NCI-H1694 (cell line): Measurements from ENCODE around the gene CCL11.

Source experiments
- DNase-seq: peaks from one replicate; lab custom pipeline; 2025; lab: John Stamatoyannopoulos, UW

CCL11 gene

DNA sequence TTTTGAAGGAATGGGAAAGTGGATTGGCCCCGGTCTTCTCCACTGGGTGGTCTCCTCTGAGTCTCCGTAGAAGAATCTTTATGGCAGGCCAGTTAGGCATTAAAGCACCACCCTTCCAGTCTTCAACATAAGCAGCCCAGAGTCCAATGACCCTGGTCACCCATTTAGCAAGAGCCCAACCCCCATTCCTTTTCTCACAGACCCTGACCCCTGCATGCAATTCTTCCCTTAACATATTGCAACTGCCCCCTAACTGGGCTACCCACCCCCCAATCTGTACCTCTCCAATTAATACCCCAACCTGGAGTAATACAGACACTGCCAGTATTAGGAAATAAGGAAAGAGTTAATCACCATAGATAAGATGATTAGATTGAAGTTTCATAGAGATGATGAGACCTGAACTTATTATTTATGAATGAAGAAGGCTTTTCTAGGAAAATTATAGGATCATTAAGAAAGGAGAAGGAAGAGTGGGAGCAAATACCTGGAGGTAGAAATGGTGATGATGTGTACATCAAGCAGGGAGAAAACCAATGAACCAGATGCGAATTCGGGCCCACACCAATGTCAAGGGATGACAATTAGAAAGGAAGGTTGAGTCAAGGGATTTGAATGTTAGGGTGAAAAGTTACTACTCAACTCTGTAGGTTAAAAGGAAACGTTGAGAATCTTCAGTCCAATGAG lies 28.1 kb upstream of the CCL11 start:
- no peak for DNase-seq

- no peak for DNase-seq
These were observed 27.6 kb upstream of the CCL11 start for GRCh38 chr17:34257986-34258326.

DNA sequence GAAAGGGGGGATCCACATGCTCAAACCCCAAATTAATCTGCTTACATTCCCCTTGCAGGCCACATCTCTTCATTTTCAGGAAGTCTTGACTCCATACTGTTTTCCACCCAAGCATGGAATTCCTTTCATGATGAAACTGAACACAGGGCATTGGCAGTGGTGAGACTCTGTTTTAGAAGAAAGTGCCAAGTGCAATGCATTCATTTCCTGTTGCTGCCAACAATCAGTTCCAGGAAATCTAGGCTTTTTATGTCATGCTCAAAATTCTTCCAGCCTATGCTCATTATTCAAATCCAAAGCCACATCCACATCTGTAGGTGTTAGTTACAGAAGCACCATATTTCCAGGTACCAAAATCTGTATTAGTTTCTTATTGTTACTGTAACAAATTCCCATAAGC lies 26.4 kb upstream of the CCL11 start:
- no peak for DNase-seq

GRCh38 chr17:34260861-34261260 lies 24.7 kb upstream of the CCL11 start:
- no peak for DNase-seq

DNA sequence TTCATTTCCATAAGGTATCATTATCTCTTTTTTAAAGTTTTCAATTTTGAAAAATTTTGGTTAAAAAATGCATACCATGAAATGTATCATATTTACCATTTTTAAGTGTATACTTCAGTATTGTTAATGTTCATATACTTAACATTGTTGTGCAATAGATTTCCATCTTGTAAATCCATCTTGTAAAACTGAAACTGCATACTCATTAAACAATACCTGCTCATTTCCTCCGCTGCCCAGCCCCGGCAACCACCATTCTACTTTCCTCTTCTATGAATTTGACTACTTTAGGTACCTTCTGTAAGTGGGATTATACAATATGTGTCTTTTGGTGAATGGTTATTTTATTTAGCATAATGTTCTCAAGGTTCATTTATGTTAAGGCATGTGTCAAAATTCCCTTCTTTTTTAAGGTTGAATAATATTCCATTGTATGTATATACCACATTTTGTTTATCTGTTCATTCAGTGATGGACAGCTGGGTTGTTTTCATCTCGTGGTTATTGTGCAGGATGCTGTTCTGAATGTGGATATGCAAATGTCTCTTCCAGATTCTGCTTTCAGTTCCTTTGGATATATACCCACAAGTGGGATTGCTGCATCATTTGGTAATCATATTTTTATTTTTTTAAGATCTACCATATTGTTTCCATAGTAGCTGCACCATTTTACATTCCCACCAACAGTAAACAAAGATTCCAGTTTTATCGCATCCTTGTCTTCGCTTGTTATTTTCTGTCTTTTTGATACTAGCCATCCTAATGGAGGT lies 23.8 kb upstream of the CCL11 start:
- no peak for DNase-seq

DNA sequence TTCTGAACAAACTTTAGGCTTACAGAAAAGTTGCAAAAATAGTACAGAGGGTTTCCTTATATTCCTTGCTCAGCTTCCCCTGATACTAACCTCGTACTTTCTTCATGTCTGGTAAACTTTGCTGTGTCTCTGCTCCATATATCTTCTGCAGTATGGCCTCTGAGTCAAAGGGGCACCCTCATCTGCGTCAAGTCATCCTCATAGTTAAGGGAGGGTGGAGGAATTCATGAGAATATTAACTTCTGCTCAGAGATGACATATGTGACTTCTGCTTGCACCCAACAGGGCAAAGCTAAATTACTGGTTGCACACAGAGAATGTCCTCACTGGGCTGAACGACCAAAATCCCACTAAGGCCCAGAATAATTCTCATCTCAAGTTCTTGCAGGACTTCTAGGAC lies 19.8 kb upstream of the CCL11 start:
- no peak for DNase-seq

DNA sequence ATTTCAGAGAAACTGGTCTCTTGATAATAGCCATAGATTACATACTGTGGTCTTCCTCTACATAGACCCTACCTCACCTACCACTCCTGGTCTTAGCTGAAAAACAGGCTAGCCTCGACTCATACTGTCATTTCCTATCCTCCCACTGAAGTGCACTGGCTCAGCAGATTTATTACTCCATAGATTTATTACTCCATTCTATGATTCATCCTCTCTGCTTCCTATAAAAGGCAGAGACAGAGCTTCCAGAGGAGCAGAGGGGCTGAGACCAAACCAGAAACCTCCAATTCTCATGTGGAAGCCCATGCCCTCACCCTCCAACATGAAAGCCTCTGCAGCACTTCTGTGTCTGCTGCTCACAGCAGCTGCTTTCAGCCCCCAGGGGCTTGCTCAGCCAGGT lies 15.6 kb upstream of the CCL11 start, which contains the start of gene CCL7:
Gene CCL7 (plus strand): TSS at position 253 of the 400 bp plus-strand sequence. CDS start 70 bp downstream, at position 323.
- DNase-seq: no peak

DNA sequence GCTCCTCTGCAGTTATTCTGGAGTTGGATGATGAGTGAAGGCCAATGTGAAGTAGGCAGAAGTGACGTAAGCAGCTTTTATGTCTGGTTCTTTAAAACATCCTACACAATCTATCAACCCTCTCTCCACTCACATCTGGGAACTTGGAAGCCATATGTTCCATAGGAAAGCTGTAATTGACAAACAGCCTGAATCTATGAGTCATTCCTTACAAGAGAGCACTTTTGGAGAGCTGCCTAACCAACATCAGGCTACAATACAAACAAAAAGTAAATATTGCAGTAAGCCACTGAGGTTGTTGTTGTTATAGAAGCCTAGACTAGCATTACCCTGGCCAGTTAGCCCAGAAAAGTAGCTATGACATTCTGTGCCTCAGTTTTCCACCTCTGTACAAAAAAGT lies 9.7 kb upstream of the CCL11 start:
- no peak for DNase-seq

DNA sequence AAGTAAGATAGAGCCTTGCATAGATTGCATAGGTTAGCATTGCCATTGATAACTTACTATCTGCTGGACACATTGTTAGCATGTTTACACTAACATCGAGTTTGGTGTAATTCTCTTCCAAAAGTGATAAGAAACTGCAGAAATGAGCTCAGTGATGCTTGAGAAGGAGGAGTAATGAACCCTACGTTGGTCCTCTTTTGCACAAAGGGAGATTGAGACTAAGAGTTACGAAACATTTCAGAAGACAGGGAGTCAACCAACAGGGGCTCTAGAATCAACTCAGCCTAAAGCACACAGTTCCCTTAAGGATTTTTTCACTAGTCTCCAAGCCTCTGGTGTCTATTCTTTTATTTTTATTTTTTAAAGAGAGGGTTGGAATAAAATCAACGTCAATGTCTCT lies 8.7 kb upstream of the CCL11 start:
- DNase-seq: no peak

DNA sequence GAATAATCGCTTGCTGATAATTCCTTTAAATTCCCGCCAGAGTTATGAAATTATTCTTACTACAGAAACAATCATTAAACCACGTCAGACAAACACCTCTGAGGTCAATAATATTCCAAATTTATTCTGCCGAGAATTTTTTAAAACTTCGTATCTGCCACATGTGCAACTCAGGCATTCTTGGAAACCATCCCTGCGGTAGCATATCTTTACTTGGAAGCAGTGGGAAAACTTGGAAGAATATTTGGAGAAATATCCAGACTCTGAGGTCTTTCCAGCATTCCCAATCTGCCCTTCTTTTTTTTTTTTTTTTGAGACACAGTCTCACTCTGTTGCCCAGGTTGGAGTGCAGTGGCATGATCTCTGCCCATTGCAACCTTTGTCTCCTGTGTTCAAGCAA lies 2.0 kb upstream of the CCL11 start:
- no peak for DNase-seq

GRCh38 chr17:34287875-34288274 lies 2.3 kb downstream of the CCL11 start:
- no peak for DNase-seq

DNA sequence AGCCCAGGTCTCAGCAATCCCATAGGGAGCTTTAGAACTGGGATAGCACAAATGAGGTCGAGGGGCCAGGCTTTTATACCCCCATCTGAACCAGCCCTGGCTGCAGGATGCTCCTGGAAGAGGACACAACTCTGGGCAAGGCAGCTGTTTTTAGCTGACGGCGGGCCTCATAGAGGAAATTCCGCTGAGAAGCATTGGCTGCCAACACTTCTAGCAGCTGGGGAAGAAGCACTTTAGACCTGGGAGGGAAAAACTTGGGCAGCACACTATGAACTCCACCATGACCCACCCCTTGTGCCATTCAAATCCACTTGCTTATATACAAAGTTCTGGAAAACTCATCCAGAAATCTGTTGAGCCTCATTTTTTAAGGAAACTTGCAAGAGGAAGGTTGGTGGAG lies 5.0 kb downstream of the CCL11 start:
- DNase-seq: no peak

DNA sequence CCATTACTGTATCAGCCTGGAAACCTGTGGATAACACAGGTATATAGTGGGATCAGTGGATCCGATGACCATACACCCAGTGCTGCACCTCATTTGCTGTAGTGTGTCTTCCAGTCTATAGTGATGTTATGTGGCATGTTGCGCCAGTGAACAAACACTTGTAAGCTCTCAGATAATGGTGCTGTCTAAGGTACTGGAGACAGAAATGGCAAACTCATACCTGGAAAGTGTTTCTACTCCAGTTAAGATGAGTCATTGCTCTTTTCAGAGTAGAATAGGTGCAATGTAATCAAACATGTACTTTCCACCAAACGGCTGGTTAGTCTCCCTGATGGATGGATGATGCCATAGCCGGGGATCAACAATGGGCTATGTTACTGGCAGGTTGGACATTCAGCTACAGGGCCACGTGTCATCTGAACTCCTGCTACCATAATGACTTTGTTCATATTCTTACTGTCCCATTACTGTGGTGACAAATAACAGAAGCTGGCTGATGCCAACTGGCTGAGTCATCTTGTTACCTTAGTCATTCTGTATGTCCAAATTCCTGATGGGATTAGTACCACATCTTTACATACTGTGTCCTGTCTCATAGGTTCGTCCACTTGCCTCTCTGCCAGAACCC lies 6.3 kb downstream of the CCL11 start:
- no peak for DNase-seq

- no peak for DNase-seq
These were observed 13.5 kb downstream of the CCL11 start for GRCh38 chr17:34299027-34299426.

- no peak for DNase-seq
These were observed 14.5 kb downstream of the CCL11 start for GRCh38 chr17:34299956-34300577.

GRCh38 chr17:34300652-34301370 lies 15.3 kb downstream of the CCL11 start:
- no peak for DNase-seq

DNA sequence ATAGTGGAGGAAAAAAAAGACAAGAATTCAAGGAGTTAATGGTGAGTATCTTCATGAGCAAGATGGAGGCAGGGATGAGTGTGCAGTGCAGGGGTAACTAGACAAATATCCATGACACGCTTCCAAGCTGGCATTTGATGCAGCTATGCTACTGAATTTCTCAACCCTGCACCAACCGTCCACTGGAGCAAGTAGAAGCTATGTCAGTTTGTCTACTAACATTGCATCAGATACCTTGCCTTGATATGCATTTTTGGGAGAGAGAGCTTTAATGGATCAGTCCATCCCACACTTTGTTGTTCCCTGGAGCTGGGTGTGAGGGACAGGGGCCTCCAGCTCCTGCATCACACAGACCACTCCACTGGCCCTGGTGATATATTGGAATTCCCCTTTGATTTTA lies 16.4 kb downstream of the CCL11 start:
- DNase-seq: no peak

- no peak for DNase-seq
These were observed 17.1 kb downstream of the CCL11 start for GRCh38 chr17:34302636-34303035.

DNA sequence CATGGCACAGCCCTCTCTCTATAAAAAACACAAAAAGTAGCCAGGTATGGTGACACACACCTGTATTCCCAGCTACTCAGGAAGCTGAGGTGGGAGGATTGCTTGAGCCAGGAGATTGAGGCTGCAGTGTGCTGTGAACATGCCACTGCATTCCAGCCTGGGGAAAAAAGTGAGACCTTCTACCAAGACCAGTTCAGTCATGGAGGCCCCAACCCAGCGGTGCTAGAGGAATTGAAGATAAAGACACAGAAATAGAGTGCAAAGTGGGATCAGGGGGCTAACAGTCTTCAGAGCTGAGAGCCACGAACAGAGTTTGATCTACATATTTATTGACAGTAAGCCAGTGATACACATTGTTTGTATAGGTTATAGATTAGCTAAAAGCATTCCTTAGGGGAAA lies 18.1 kb downstream of the CCL11 start:
- no peak for DNase-seq

GRCh38 chr17:34305061-34305460 lies 19.5 kb downstream of the CCL11 start:
- no peak for DNase-seq

DNA sequence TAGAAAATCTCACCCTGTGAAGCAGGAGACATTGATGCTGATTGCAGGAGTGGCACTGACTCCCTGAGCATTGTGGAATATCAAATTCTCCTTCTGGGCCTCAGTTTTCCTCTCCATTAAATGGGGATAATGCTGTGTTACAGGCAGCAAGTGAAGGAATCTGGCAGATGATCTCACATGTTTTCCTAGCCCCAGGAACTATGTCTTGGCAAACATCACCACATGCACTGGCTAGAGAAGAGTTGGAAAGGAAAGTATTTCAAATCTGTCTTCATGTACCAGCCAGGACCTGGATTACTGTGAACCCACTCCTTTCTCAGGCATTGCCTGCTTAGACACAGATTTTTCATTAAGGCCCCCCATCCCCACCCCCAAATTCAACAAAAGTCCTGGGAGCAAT lies 20.1 kb downstream of the CCL11 start:
- DNase-seq: no peak

DNA sequence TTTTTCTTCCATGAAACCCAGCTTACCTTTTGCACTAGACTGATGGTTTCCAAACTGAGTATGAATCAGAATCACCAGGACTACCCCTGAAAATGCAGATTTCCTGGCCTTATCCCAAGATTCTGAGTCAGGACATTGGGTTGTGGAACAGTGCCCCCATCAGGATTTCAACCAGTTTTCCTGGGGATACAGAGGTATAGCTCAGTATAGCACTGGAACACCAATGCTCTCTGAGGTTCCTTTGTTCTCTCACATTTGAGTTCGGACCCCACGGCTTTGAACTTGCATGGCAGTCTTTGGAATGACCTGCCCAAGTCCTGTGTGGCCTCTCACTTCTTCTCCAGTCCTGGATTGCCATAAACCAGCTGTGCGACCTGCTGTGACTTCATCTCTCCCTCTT lies 20.9 kb downstream of the CCL11 start:
- DNase-seq: no peak
